HG02943 (cell line): ENCODE results near the gene UROC1.

Source experiments
- ATAC-seq: cut with Tn5 transposase; IDR thresholded peaks from one replicate; pipeline ENCODE4 v1.9.1; 2021; ENCODE audit warnings: mild to moderate bottlenecking, low read depth, moderate library complexity; ENCODE audit not compliant: unreplicated experiment

The UROC1 gene

DNA sequence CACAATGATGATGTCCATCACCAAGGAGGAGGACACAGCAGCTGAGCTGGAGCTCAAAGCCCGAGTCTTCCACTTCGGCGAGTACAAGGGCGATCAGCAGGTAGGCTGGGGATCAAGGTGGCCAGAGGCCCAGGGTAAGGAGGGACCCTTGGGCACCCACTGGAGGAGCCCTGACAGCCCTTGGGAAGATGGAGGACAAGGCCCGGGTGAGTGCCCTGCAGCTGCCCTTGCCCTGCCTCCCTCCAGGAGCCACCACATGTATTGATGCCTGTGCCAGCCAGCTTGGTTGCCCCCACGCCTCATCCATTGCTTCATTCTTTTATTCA lies 84.5 kb downstream of the UROC1 start:
- ATAC-seq, result no peak

DNA sequence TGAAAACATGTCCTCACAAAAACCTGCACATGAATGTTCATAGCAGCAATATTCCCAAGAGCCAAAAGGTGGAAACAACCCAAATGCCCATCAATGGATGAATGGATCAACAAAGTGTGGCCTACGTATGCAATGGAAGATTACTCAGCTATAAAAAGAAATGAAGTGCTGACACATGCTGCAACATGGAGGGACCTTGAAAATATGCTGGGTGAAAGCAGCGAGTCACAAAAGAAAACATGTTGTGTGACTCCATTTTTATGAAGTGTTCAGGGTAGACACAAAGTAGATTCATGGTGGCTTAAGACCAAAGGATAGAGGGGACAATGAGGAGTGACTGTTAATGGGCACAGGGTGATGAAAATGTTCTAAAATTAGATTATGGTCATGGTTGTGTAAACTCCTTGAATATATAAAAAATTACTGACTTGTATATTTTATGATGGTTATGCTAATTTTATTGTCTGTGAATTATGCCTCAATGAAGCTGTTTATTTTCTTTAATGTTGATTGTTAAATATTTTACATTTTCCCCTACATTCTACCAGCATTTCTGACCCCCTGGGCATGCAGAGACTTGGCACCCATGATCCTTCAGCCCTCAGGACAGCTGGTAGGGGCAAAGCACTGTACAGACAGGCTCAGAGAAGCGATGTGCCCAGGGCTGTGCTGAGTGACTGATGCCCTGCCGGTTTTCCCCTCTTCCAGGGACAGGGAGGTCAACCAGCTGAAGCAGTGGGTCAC lies 85.0 kb downstream of the UROC1 start:
- ATAC-seq, result no peak
